HUES48 (cell line): ENCODE measurements around the gene WIPI1.

Source experiments
- H3K27ac ChIP-seq: one replicate; pipeline ENCODE4 v1.7.0; 2013; ENCODE audit warnings: low read depth, low read length, inconsistent platforms
- H3K27me3 ChIP-seq: 2 replicates; pipeline ENCODE4 v1.6.1; 2013; ENCODE audit warnings: mild to moderate bottlenecking, low read length; ENCODE audit not compliant: control insufficient read depth, insufficient read depth
- H3K36me3 ChIP-seq: 2 replicates; pipeline ENCODE4 v1.6.1; 2013; ENCODE audit warnings: low read length; ENCODE audit not compliant: control insufficient read depth, insufficient read depth
- H3K4me1 ChIP-seq: 2 replicates; pipeline ENCODE4 v1.6.1; 2013; ENCODE audit warnings: mild to moderate bottlenecking, low read length; ENCODE audit not compliant: control insufficient read depth, insufficient read depth
- H3K4me3 ChIP-seq: 2 replicates; pipeline ENCODE4 v1.5.1; 2013; ENCODE audit warnings: mild to moderate bottlenecking, low read depth, low read length
- H3K9ac ChIP-seq: 2 replicates; pipeline ENCODE4 v1.6.1; 2013; ENCODE audit warnings: mild to moderate bottlenecking, low read depth, low read length, moderate library complexity
- H3K9me3 ChIP-seq: 2 replicates; pipeline ENCODE4 v1.6.1; 2013; ENCODE audit warnings: low read length; ENCODE audit not compliant: control insufficient read depth, insufficient read depth

The WIPI1 gene

GRCh38 chr17:68484458-68484857, 27.2 kb upstream of the WIPI1 start:
- no peaks in the 10 kb centered on the region for H3K9me3 ChIP-seq
- no peak overlapping the region for H3K27ac ChIP-seq
- H3K36me3 ChIP-seq: no peaks in the 10 kb centered on the region
- H3K4me1 ChIP-seq: no peaks in the 10 kb centered on the region
- no peak overlapping the region for H3K4me3 ChIP-seq
- no peak overlapping the region for H3K9ac ChIP-seq
- no peaks in the 10 kb centered on the region for H3K27me3 ChIP-seq

GRCh38 chr17:68482576-68483041, 25.3 kb upstream of the WIPI1 start:
- Histone ChIP-seq H3K9ac (no peak overlapping the region), H3K9me3 (no peaks in the 10 kb centered on the region), H3K4me1 (no peaks in the 10 kb centered on the region), H3K27me3 (no peaks in the 10 kb centered on the region), H3K27ac (no peak overlapping the region), H3K36me3 (no peaks in the 10 kb centered on the region), H3K4me3 (no peak overlapping the region)

- Histone ChIP-seq H3K9me3 (no peaks in the 10 kb centered on the region), H3K9ac (no peak overlapping the region), H3K4me1 (no peaks in the 10 kb centered on the region), H3K4me3 (no peak overlapping the region), H3K27ac (no peak overlapping the region), H3K27me3 (no peaks in the 10 kb centered on the region), H3K36me3 (no peaks in the 10 kb centered on the region)
These were observed 23.6 kb upstream of the WIPI1 start for GRCh38 chr17:68480885-68481284.

DNA sequence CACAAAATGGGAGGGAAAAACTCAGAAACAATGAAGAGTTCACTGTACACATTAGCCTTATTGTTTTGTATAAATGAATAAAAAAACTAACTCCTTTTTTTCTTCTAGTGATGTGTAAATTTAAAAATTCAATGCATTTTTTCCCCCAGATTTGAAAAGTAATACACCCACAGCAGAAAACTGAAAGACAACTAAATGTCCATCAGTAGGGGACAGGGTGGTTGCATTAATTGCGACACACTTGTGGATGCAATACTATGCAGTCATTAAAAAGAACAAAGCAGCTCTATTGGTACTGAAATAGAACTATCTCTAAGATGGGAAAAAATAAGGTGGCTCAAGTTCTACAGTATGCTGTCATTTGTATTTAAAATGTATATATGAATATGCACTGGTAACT, 13.7 kb upstream of the WIPI1 start:
- H3K9me3 ChIP-seq: no peaks in the 10 kb centered on the region
- no peaks in the 10 kb centered on the region; the same call in 1 of the 2 replicates for H3K4me1 ChIP-seq
- no peak overlapping the region for H3K4me3 ChIP-seq
- H3K27me3 ChIP-seq: no peaks in the 10 kb centered on the region
- H3K36me3 ChIP-seq: no peaks in the 10 kb centered on the region
- no peak overlapping the region for H3K9ac ChIP-seq
- H3K27ac ChIP-seq: no peak overlapping the region

DNA sequence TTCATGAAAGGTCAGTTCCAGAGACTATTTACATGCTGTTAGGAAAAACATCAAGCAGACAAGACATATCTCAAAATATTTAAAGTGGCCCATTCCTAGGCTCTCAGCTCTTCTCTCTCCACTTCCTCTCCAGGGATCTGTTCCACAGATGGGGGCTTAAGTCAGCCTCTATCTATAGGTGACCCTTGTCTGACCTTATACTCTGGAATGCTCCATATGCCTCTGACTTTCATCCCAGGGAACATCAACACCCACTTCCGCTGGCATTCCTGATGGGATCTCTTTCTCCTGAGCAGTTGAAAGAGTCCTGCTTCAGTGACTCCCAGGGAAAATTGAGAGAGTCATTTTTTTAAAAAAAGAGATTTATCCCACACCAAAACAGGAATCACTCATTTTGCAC, 11.5 kb upstream of the WIPI1 start:
- H3K36me3 ChIP-seq: no peaks in the 10 kb centered on the region
- H3K4me3 ChIP-seq: no peak overlapping the region
- no peaks in the 10 kb centered on the region for H3K27me3 ChIP-seq
- no peak overlapping the region for H3K27ac ChIP-seq
- no peaks in the 10 kb centered on the region for H3K9me3 ChIP-seq
- H3K9ac ChIP-seq: no peak overlapping the region
- H3K4me1 ChIP-seq: no peaks in the 10 kb centered on the region; the same call in 1 of the 2 replicates

DNA sequence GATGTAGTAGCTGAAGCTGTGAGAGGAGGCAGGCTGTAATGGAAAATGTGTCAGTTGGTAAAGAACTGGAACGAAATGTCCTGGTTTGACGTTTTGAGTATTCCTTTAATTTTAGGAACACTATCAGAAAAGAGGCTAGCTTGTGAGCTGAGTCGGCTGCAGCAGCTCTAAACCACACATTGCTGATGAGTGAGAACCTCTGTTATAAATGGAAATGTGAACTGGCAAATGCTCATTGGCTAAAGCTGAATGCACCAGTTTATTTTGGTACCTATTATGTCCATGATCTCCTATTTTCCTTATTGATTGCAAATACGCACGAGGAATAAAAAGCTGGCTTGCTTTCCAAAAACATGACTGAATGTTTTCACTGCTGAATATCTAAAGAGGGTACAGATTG, 11.0 kb upstream of the WIPI1 start:
- Histone ChIP-seq H3K9ac (no peak overlapping the region), H3K27ac (no peak overlapping the region), H3K4me1 (no peaks in the 10 kb centered on the region; the same call in 1 of the 2 replicates), H3K36me3 (no peaks in the 10 kb centered on the region), H3K4me3 (no peak overlapping the region), H3K9me3 (no peaks in the 10 kb centered on the region), H3K27me3 (no peaks in the 10 kb centered on the region)

DNA sequence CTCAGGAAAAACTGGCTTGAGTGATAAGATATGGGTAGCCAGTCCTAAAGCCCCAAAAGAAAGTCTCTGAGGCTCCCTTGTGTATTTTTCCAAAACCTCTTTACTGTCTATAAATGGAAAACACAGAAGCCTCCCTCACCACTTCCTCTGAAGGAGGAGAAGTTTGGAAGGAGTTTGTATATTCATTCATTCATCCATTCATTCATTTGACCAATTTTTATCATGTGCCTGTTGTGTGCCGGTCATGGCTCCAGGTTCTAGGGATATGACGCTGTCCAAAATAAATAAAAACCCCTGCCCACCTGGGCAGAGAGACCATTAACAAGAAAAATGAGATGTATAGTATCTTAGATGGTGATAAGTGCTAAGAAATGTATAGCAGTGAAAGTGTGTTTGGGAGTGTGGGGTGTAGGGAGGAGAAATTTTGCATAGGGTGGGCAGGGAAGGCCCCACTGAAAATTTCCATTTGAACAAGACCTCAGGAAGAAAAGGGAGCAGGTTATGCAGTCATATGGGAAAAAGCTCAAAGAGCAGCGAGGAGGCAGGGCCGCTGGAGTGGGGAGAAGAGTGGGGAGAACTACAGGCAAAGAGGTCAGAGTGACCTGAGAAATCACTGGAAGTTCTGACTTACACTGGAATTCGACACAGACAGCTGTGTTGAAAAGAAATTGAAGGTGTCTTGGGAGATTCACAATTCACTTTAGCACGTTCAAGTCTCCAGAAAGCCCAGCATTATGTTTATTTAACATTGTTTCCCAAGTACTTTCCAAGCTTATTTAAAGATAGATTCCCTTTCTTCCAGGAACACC, 6.1 kb upstream of the WIPI1 start:
- Histone ChIP-seq H3K27ac (no peak overlapping the region), H3K4me3 (no peak overlapping the region), H3K27me3 (peaks cover 3% of the 10 kb centered on the region; the same call in 1 of the 2 replicates), H3K9me3 (no peaks in the 10 kb centered on the region), H3K9ac (no peak overlapping the region), H3K36me3 (no peaks in the 10 kb centered on the region), H3K4me1 (peaks cover 14% of the 10 kb centered on the region)

- Histone ChIP-seq H3K9me3 (no peaks in the 10 kb centered on the region), H3K4me1 (peaks cover 14% of the 10 kb centered on the region), H3K27me3 (peaks cover 3% of the 10 kb centered on the region; the same call in 1 of the 2 replicates), H3K27ac (no peak overlapping the region), H3K36me3 (no peaks in the 10 kb centered on the region), H3K9ac (no peak overlapping the region), H3K4me3 (0 out of 2 replicates have a peak overlapping the region, but pooled peaks have one; percentile 12)
These were observed 5.3 kb upstream of the WIPI1 start for GRCh38 chr17:68462381-68463210.

DNA sequence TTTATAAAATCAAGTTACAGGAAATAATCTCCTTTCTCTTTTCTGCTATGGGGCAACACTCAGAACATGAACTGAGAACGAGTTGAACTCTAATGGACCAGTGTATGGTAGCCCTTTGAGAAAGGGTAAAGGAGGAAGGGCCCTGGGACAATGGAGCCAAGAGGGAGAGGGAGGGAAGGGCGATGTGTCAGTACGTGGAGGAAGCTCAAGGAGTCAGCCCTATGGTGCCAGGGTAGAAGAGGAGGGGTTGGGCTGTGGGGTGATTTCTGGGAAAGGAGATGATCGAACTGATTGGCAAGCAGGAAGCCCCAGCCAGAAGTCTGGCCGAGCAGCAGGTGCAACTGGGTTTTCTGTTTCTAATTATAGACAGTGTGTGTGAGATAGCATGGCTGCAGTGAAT, 4.3 kb upstream of the WIPI1 start:
- H3K9me3 ChIP-seq: no peaks in the 10 kb centered on the region
- no peaks in the 10 kb centered on the region for H3K36me3 ChIP-seq
- no peak overlapping the region for H3K27ac ChIP-seq
- peaks cover 3% of the 10 kb centered on the region; the same call in 1 of the 2 replicates for H3K27me3 ChIP-seq
- no peak overlapping the region for H3K4me3 ChIP-seq
- peaks cover 14% of the 10 kb centered on the region for H3K4me1 ChIP-seq
- no peak overlapping the region for H3K9ac ChIP-seq

DNA sequence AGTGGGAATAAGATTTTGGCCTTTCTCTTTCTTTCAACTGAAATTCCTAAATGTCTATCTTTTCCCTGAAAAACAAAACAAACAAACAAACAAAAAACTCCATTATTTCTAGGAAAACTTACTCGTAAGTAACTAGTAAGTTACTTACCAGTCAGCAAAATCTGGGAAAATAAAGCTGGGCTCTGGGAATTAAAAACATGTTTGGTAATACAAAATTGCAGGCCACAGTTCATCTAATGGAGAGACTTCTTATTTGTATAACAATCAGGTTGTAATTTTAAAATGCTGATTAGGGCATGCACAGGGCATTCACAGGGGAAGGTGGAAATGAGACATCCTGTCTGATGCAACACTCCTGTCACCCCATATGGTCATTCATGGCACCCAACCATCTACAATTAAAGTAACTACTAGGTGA, 3.8 kb upstream of the WIPI1 start:
- H3K27ac ChIP-seq: no peak overlapping the region
- H3K4me1 ChIP-seq: peaks cover 18% of the 10 kb centered on the region

GRCh38 chr17:68460715-68461114, 3.4 kb upstream of the WIPI1 start:
- no peaks in the 10 kb centered on the region for H3K36me3 ChIP-seq
- no peak overlapping the region for H3K27ac ChIP-seq
- H3K9ac ChIP-seq: no peak overlapping the region
- H3K27me3 ChIP-seq: peaks cover 3% of the 10 kb centered on the region; the same call in 1 of the 2 replicates
- peaks cover 22% of the 10 kb centered on the region for H3K4me1 ChIP-seq
- H3K4me3 ChIP-seq: no peak overlapping the region
- H3K9me3 ChIP-seq: no peaks in the 10 kb centered on the region

More for the DNA sequence above, 3.8 kb upstream of the WIPI1 start:
- no peaks in the 10 kb centered on the region for H3K9me3 ChIP-seq
- peaks cover 3% of the 10 kb centered on the region; the same call in 1 of the 2 replicates for H3K27me3 ChIP-seq
- H3K4me3 ChIP-seq: no peak overlapping the region
- H3K9ac ChIP-seq: no peak overlapping the region
- H3K36me3 ChIP-seq: no peaks in the 10 kb centered on the region
